VCaP (cell line): Measurements from ENCODE around the gene OR6C3.
"Not testable (repeated sequence)": the region's sequence is repeated elsewhere in the genome, so short reads cannot be mapped to it uniquely, and the experiment has no call there.

ENCODE experiments used
- H3K27ac ChIP-seq: fragments of 450-650 bp; 2 replicates; pipeline ENCODE4 v1.5.1; 2017
- CTCF ChIP-seq: fragments of 450-650 bp; conservative IDR thresholded peaks from 2 replicates; pipeline ENCODE4 v1.5.1; 2017; ENCODE audit warnings: mild to moderate bottlenecking, moderate library complexity

The OR6C3 gene

GRCh38 chr12:55330446-55330845 lies at the start of gene OR6C3:
Gene OR6C3 (plus strand): TSS chr12:55330746. CDS start chr12:55331701, 955 bp downstream.
- no peak within 1 kb of the TSS for H3K27ac ChIP-seq
- TF ChIP-seq CTCF = no peak

GRCh38 chr12:55280991-55281390 lies 49.6 kb upstream of the OR6C3 start:
- TF ChIP-seq CTCF = no peak
- no peak overlapping the region for H3K27ac ChIP-seq

GRCh38 chr12:55289999-55290398 lies 40.5 kb upstream of the OR6C3 start:
- TF ChIP-seq CTCF = no peak
- no peak overlapping the region for H3K27ac ChIP-seq

- TF ChIP-seq CTCF = no peak
- H3K27ac ChIP-seq = no peak within 1 kb of the TSS
Measured at GRCh38 chr12:55296469-55296868, 34.1 kb upstream of the OR6C3 start, which contains the start of gene OR6C6. Gene OR6C6 (minus strand): TSS chr12:55296569. CDS start chr12:55295232, 1,337 bp downstream.

- no peak within 1 kb of the TSS for H3K27ac ChIP-seq
- no peak for TF ChIP-seq CTCF
Measured at GRCh38 chr12:55314043-55314442, 16.5 kb upstream of the OR6C3 start, which contains the start of gene OR6C1. Gene OR6C1 (plus strand): TSS chr12:55314343. CDS start chr12:55320600, 6,257 bp downstream.

GRCh38 chr12:55320201-55320600 lies 10.3 kb upstream of the OR6C3 start:
- TF ChIP-seq CTCF = no peak

GRCh38 chr12:55325801-55326200 lies 4.7 kb upstream of the OR6C3 start:
- H3K27ac ChIP-seq = not testable (repeated sequence)

More at GRCh38 chr12:55320201-55320600, 10.3 kb upstream of the OR6C3 start:
- H3K27ac ChIP-seq = no peak overlapping the region

- H3K27ac ChIP-seq = no peak overlapping the region
- TF ChIP-seq CTCF = no peak
Measured at GRCh38 chr12:55336002-55336401, 5.5 kb downstream of the OR6C3 start.

GRCh38 chr12:55355338-55355737 lies 24.8 kb downstream of the OR6C3 start:
- not testable (repeated sequence) for H3K27ac ChIP-seq
